Inflammatory macrophage treated with lipopolysaccharide for 1 hour (primary cell): ENCODE measurements around the gene CAMKMT.

Source experiments
- DNase-seq, 2 donors: peaks; one replicate each; pipeline ENCODE4 v3.0.0-alpha.2; 2020 to 2022

Gene CAMKMT

DNA sequence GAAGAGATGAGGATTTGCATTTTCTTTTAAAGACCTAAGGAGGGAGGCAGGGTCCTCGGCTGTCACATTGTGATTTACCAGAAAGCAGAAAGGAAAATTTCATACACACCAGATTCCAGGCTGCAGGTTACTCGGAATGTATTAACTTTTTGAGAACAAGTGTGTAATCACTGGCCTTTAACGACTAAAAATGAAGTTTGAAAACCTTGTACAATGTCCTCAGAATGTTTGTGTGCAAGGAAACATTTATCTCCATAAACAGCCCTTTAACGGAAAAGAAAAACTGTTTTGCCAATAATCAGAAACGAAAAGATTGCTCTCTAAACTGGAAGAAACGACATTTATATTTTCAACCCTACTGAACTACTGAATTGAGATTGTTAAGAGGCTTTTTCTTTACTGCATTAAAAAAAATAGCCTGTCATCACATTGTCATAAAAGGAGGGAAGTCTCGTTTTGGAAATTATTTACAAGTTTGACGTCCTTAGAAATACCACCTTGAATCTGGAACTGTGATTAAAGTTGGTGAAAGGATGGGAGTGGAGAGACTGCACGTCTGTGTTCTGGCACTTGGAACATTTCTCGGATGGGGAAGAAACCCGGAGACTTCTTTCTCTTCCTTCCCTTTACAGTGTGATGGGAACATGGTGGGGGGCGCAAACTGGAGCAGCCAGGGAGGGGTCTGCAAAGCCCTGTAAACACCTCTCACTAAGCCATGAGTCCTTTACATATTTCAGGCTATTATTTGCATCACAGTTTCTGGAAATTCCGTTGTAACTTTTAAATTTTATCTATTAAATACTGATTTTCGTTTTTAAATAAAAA, 445.7 kb downstream of the CAMKMT start:
- no peak for DNase-seq

- no peak for DNase-seq
These were observed 449.3 kb downstream of the CAMKMT start for GRCh38 chr2:44810892-44811530.

DNA sequence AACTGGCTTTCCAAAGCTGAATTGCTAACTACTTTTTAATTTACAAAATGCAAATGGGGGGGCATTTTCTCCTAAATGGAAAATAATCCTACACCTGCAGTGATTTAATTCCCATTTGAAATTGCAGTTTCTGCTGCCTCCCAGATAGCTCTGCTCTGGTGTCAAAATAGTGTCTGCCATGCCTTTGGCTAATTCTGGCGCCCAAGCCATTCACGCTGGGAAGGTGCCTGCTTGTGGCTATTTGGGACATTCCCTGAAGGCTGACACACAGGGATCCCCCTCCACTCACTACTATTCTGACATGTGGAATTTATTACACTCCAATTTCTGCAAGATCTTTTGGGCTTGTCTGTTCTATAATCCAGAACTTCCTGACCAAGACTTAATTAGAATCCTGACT, 451.4 kb downstream of the CAMKMT start:
- no peak for DNase-seq

DNA sequence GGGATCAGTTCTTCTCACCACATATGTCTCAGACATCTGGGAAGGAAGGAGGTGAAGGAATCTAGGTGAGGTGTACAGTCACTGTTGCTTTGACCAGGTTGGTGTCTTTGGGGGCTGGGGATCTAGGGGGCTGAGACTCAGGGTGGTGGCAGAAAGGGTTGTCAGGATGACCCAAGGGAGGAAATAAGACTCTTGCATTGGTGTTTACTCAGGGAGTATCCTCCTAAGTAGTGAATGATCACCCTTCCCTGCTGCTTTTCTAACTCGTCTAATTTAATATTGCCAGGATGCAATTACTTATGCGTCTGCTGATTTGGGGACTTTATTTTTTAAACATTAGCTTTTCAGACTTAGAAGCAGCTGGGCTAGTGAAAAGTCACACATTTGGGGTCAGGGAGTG, 451.9 kb downstream of the CAMKMT start:
- no peak for DNase-seq

DNA sequence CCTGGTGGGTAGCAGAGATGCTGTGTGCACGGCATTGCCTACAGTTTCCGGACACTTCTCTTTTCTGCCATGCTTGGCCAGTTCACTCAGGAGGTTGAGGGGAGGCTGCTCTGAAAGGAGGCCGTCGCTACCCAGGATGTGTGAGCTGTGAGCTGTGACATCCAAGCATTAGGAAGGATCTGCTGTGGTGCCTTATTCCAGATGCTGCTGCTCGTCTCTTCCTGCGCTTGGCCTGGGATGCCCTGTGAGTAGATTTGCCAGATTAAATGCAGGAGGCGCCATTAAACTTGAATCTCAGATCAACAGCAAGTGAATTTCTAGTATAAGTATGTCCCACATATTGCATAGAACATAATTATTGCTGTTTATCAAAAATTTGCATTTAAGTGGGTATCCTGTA, 455.5 kb downstream of the CAMKMT start:
- DNase-seq: no peak

DNA sequence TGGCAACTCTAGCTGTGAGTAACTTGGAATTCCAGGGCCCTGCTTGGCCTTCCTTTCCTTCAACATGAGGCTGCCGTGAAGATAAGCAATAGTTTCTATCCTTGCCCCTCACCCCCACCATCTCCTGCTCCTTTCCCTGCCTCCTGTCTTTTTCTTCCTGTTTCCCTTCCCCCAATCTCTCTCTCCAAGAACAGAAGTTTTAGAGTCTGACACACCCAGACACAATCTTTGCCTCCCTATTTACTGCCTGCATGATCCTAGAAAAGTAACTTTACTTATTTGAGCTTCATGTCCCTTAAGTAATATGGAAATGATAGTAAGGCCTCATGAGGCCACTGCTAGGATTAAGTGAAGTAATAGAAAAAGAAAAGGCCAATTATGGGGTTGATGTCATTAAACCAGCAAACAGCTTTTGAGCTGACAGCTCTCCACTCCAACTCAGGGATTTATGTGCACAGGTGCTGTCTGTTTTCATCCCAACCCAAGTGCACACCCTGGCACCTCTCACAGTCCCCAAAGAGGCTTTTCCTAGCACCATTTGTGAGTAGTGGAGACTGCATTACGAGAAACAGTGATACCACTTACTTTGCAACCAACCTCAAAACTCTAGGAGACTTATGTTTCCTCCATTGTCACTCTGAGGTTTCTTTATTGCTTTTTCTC, 456.1 kb downstream of the CAMKMT start:
- no peak for DNase-seq

- DNase-seq: no peak
These were observed 457.3 kb downstream of the CAMKMT start for GRCh38 chr2:44819061-44819460.

DNA sequence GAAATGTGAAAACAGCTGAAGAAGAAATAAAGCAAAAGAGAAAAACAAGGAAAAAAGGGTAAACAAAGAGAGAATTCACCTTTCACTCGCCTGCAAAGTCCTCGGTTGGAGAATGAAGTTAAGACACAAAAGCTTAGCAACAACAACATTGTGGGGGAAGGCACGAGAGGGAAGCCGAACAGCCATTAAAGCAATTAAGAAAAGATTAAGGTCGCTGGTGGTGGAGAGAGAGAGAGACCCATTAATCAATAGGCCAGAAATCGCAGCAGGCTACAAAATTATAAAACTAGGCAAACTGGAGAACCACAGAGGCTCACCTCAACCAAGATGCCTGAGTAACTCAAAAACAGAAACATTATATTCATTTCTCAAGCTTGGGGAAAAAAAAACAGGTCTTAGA, 459.8 kb downstream of the CAMKMT start:
- no peak for DNase-seq

- no peak for DNase-seq
These were observed 460.4 kb downstream of the CAMKMT start for GRCh38 chr2:44822174-44822573.
